Parietal lobe (tissue), 2 donors: ENCODE measurements around the gene CXCR6. TPM values are rescaled to one million over a fixed set of nuclear protein-coding genes. Genes with fewer than 3 reads are reported as not detected.

Experiments used
- small RNA-seq: library from RNA; depleted of rRNA; stranded (forward); fragments of <200 nt; gene quantifications from one replicate; pipeline ENCODE3, GENCODE V24; 2014; ENCODE audit warnings: low replicate concordance
- total RNA-seq: library from RNA; depleted of rRNA; stranded (reverse); fragments of >200 nt; gene quantifications from one replicate; pipeline ENCODE4 v1.2.3, GENCODE V29; 2014

Gene CXCR6
- total RNA-seq, result not detected

DNA sequence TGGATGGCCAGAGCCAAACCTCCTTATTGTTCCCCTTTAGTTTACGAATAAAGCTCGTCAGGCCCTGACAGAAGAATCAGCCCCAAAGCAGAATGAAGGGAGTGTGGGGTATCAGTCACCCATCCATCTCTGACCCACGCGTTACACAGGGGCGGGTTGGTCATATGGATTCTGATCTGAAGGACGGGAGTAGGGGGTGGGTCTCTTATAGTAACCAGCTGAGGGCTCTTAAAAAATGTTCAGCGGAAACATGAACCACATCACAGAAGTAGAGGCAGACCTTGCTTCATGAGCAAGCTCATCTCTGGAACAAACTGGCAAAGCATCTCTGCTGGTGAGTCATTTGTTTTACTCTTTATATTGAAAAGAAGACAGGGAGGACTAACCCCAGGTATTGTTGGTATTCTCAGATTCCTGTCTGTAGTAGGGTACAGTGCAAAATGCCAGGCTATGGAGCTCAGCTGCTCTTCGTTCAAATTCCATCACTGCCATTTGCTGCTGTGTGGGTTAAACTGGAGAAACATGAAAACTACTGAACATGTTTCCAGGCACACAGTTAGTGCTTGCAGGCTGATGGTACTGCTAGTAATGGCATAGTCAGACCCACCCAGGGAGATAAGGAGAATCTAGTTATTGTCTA is at the start of gene CXCR6:
Gene CXCR6 (plus strand): TSS at position 258 of the 640 bp plus-strand sequence. CDS start 3,018 bp downstream, outside the sequence.

DNA sequence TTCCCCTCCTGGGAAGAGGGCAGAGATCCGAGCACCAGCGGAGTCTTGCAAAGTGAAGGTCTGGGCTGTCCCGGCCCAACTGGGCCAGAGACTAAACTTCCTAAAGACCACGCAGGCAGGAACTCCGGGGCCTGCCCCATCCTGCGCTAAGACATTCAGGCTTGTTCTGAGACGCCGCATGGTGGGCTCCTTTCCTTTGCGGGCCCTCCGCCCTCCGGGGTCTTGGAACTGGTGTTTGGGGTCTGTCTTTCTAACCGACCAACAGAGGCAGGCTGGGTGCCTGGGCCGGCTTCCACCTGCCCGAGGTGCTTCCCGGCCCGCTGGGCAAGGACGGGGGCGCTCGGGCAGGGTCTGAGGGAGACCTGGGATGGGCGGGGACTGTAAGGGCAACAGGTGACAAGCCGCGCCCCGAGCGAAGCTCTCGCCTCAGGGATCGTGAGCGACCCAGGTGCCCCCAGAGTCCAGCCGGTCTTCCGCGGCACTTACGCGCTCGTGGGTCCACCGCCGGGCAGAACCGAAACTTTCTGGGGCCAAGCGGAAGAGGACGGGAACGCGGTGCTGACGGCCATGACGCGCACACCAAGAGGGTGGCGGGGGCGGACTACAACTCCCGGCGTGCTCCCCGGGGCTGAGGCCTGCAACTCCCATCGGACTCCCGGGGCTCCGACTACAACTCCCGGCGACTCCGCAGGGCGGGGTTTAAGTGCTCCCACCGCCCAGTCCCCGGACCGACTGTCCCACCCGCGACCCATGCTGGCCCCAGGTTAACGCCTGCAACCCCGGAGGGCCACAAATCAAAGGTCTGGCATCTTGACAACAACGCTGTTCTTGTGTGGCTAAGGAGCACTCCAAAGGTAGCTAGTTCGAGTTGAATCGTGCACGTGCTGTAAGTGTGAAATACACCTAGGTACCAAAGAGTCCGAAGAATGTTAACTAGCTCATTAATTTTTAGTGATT is 52.2 kb downstream of the CXCR6 start, which contains the start of gene FYCO1:
Gene FYCO1 (minus strand): TSS at position 589 of the 957 bp plus-strand sequence. CDS start 10,914 bp downstream, outside the sequence.

Small RNA genes lying within 50 kb of the gene (small RNA-seq; reads per million reads assigned to genes)
- gene RF00019, result not detected

Other genes starting within 250 kb of the CXCR6 start
- gene SLC6A20, start 146.9 kb upstream of the CXCR6 start, total RNA-seq, result 1.6 TPM
- 29.4 TPM for gene LZTFL1, start 101.3 kb upstream of the CXCR6 start, total RNA-seq
- gene CCR9, start 56.9 kb upstream of the CXCR6 start, total RNA-seq, result not detected
- 3.1 TPM for gene FYCO1, start 52.4 kb downstream of the CXCR6 start, total RNA-seq
- not detected for gene XCR1, start 84.0 kb downstream of the CXCR6 start, total RNA-seq